HepG2 (cell line): ENCODE data around the gene ASB14. TPM values are rescaled to one million over a fixed set of nuclear protein-coding genes. Genes with fewer than 3 reads are reported as not detected.

ENCODE experiments used
- ATAC-seq: fragments of 200-7000 bp; cut with Tn5 transposase; 3 replicates; pipeline ENCODE4 v1.9.1; 2020; ENCODE audit warnings: mild to moderate bottlenecking, moderate library complexity
- BruUV-seq: library from RNA; stranded (reverse); fragments of 400-500 nt; replicated peaks from 2 replicates; lab custom pipeline; 2021; lab: Mats Ljungman, UMichigan
- CTCF ChIA-PET: fragments of 300-600 bp; formaldehyde crosslinking; extraction: SDS; loops from one replicate; lab custom pipeline; 2021; ENCODE audit warnings: low total read pairs, inconsistent platforms, low intra/inter-chr PET ratio; lab: Yijun Ruan, JAX
- POLR2A ChIA-PET: fragments of 350-600 bp; sonication (Branson Sonifier 250); formaldehyde crosslinking; loops from one replicate; lab custom pipeline; 2020; ENCODE audit warnings: antibody characterized with exemption, inconsistent platforms; lab: Yijun Ruan, JAX
- DNase-seq: peaks from one replicate; pipeline ENCODE4 v3.0.0-alpha.2; 2015; ENCODE audit warnings: low spot score
- FAIRE-seq: peaks from 3 replicates; lab custom pipeline; 2011; peaks lifted over from hg19 to GRCh38; lab: Jason Lieb, UNC
- H2AFZ ChIP-seq: one replicate; pipeline ENCODE4 v1.6.1; 2011; ENCODE audit warnings: low read length, inconsistent platforms
- H3K27ac ChIP-seq: fragments of 300-600 bp; 3 replicates; pipeline ENCODE4 v1.8.0; 2011; ENCODE audit warnings: mixed run types, mild to moderate bottlenecking, mixed read lengths, low read length, inconsistent platforms; ENCODE audit not compliant: insufficient read depth; ENCODE audit errors: extremely low read length
- H3K27me3 ChIP-seq, 2 experiments: fragments of 200-600 bp in 1 of 2; 2 replicates in 1 of 2; 3 replicates in 1 of 2; pipeline versions ENCODE4 v1.6.0 to v1.8.0; 2011; ENCODE audit warnings: low read length in 2 of 2, mild to moderate bottlenecking in 2 of 2, moderate library complexity in 2 of 2, inconsistent platforms in 1 of 2; ENCODE audit not compliant: insufficient read depth in 2 of 2, control insufficient read depth in 1 of 2
- H3K36me3 ChIP-seq, 2 experiments: fragments of 200-600 bp in 1 of 2; replicated peaks in 1 of 2; 2 replicates in 1 of 2; 3 replicates in 1 of 2; pipeline versions ENCODE4 v1.5.1 to v1.8.0; 2011; ENCODE audit warnings: low read length in 2 of 2, inconsistent platforms in 1 of 2; ENCODE audit not compliant: insufficient read depth in 2 of 2, control insufficient read depth in 1 of 2
- H3K4me1 ChIP-seq: 2 replicates; pipeline ENCODE4 v1.5.1; 2012; ENCODE audit warnings: low read length, inconsistent platforms; ENCODE audit not compliant: insufficient read depth
- H3K4me2 ChIP-seq: 2 replicates; pipeline ENCODE4 v1.6.0; 2011; ENCODE audit warnings: low read depth, low read length, inconsistent platforms
- H3K4me3 ChIP-seq, 3 experiments: fragments of 200-600 bp in 1 of 3; sonication (generic), shearing (Covaris generic) in 1 of 3; replicated peaks in 1 of 3; 2 replicates each; pipeline ENCODE4 v1.5.1; 2011 to 2016; ENCODE audit warnings: low read length in 3 of 3, inconsistent platforms in 2 of 3, low read depth in 2 of 3, mild to moderate bottlenecking in 2 of 3, control low read depth in 1 of 3, mixed read lengths in 1 of 3; ENCODE audit not compliant: insufficient read depth in 1 of 3
- H3K79me2 ChIP-seq: one replicate; pipeline ENCODE4 v1.6.1; 2011; ENCODE audit warnings: low read length, inconsistent platforms; ENCODE audit not compliant: insufficient read depth
- H3K9ac ChIP-seq: 2 replicates; pipeline ENCODE4 v1.6.0; 2011; ENCODE audit warnings: mild to moderate bottlenecking, low read depth, low read length, inconsistent platforms; ENCODE audit not compliant: insufficient read depth
- H3K9me3 ChIP-seq: 2 replicates; pipeline ENCODE4 v1.5.1; 2012; ENCODE audit warnings: mild to moderate bottlenecking, low read length
- H4K20me1 ChIP-seq: 2 replicates; pipeline ENCODE4 v1.6.0; 2011; ENCODE audit warnings: inconsistent platforms, mild to moderate bottlenecking, low read length, moderate library complexity; ENCODE audit not compliant: insufficient read depth
- CREBL2 ChIP-seq: sonication (generic); formaldehyde crosslinking; IDR thresholded peaks from 2 replicates; pipeline ENCODE4 v1.8.1; 2023; ENCODE audit warnings: missing genetic modification reagents, mild to moderate bottlenecking, borderline replicate concordance
- FOXC1 ChIP-seq: sonication (generic); formaldehyde crosslinking; IDR thresholded peaks from 2 replicates; pipeline ENCODE4 v1.8.0; 2022; ENCODE audit warnings: mild to moderate bottlenecking, missing genetic modification reagents, borderline replicate concordance
- GFI1 ChIP-seq: sonication (generic); formaldehyde crosslinking; IDR thresholded peaks from 2 replicates; pipeline ENCODE4 v1.5.0; 2020; ENCODE audit warnings: missing genetic modification reagents, mild to moderate bottlenecking, borderline replicate concordance
- NRL ChIP-seq: sonication (generic); formaldehyde crosslinking; IDR thresholded peaks from 2 replicates; pipeline ENCODE4 v1.5.0; 2020; ENCODE audit warnings: missing genetic modification reagents, mild to moderate bottlenecking, moderate library complexity, borderline replicate concordance
- PHF5A ChIP-seq: IDR thresholded peaks from one replicate; pipeline ENCODE4 v1.6.1; 2018; ENCODE audit warnings: low read depth, missing genetic modification reagents; ENCODE audit not compliant: unreplicated experiment
- SAP130 ChIP-seq: IDR thresholded peaks from 2 replicates; pipeline ENCODE4 v1.6.1; 2016; ENCODE audit warnings: low read depth
- SATB2 ChIP-seq: sonication (generic); formaldehyde crosslinking; IDR thresholded peaks from 2 replicates; pipeline ENCODE4 v1.5.0; 2020; ENCODE audit warnings: missing genetic modification reagents
- SOX13 ChIP-seq, 3 experiments: fragments of 450-650 bp in 1 of 3; sonication (generic) in 1 of 3; formaldehyde crosslinking in 1 of 3; IDR thresholded peaks in 2 of 3; conservative IDR thresholded peaks in 1 of 3; 2 replicates each; pipeline versions ENCODE4 v1.5.0 to v1.6.1; 2016 to 2020; ENCODE audit warnings: antibody characterized with exemption in 1 of 3, mild to moderate bottlenecking in 1 of 3, missing compliant biosample characterization in 1 of 3, missing genetic modification reagents in 1 of 3, moderate library complexity in 1 of 3
- ZBTB46 ChIP-seq: sonication (generic); formaldehyde crosslinking; IDR thresholded peaks from 2 replicates; pipeline ENCODE4 v1.4.0; 2020; ENCODE audit warnings: mild to moderate bottlenecking, missing genetic modification reagents, borderline replicate concordance
- ZNF468 ChIP-seq: sonication (generic); formaldehyde crosslinking; IDR thresholded peaks from 2 replicates; pipeline ENCODE4 v1.8.0; 2022; ENCODE audit warnings: mild to moderate bottlenecking, moderate library complexity, missing genetic modification reagents
- ZNF713 ChIP-seq: sonication (generic); formaldehyde crosslinking; IDR thresholded peaks from 2 replicates; pipeline ENCODE4 v1.4.0; 2020; ENCODE audit warnings: mild to moderate bottlenecking, missing genetic modification reagents
- ZNF850 ChIP-seq: sonication (generic); formaldehyde crosslinking; conservative IDR thresholded peaks from 2 replicates; pipeline ENCODE4 v1.9.0; 2021; ENCODE audit warnings: mild to moderate bottlenecking, missing genetic modification reagents
- WGBS: methylation state at CpG from one replicate; pipeline ENCODE4 v1.1.6; 2017; ENCODE audit warnings: low lambda C conversion rate; 5-methylcytosine and 5-hydroxymethylcytosine counted together
- in situ Hi-C: cut with HindIII; loops from 2 replicates; pipeline ENCODE4 v1.10.0; 2017; ENCODE audit warnings: low pct_unique_long_range_greater_than_20kb; ENCODE audit not compliant: extremely low pct_ligation_motif_present
- intact Hi-C: fragments of 100-400 bp; cut with micrococcal nuclease; formaldehyde crosslinking; loops from one replicate; pipeline ENCODE4 v1.10.0; 2022; ENCODE audit not compliant: unreplicated experiment
- polyA plus RNA-seq, 8 experiments: library from polyadenylated mRNA; depleted of rRNA in 3 of 8; stranded (reverse) in 7 of 8; unstranded in 1 of 8; fragments of >200 nt; fragmentation: Illumina TruSeq in 4 of 8; extraction: Trizol in 4 of 8; gene quantifications; 2 replicates each; pipeline versions ENCODE4 v1.2.1 to v1.2.3, GENCODE V29; 2011 to 2016; ENCODE audit warnings: low read depth in 4 of 8, missing spikeins in 1 of 8, mixed read lengths in 1 of 8; ENCODE audit not compliant: insufficient read depth in 1 of 8
- total RNA-seq, 5 experiments: library from RNA; depleted of rRNA; stranded (reverse); fragments of >200 nt; fragmentation: Illumina TruSeq; extraction: Trizol; gene quantifications; 2 replicates each; pipeline ENCODE4 v1.2.3, GENCODE V29; 2016; ENCODE audit warnings: low read depth in 1 of 5
- TF ChIP-seq, protein P1 (sequence below): sonication (generic); formaldehyde crosslinking; IDR thresholded peaks from 2 replicates; pipeline ENCODE4 v1.4.0; 2020; ENCODE audit warnings: mild to moderate bottlenecking, missing genetic modification reagents
- TF ChIP-seq, protein P2 (sequence below): sonication (generic); formaldehyde crosslinking; IDR thresholded peaks from 2 replicates; pipeline ENCODE4 v1.9.0; 2021; ENCODE audit warnings: missing genetic modification reagents, borderline replicate concordance

ASB14 gene
- total and polyA plus RNA-seq, 2 of the 13 experiments (the other 11 are each of a cell fraction or from before 2014, with no cell fraction given) = not detected

GRCh38 chr3:57335283-57335938 lies 42.9 kb upstream of the ASB14 start:
- no peaks in the 10 kb centered on the region for H4K20me1 ChIP-seq
- intact Hi-C loops (no loop called here), in situ Hi-C loops (no loop called here)
- H3K9ac ChIP-seq = no peak overlapping the region
- WGBS = 31% methylated on average over 5 of the region's 5 CpGs
- POLR2A ChIA-PET = no interaction called here
- H2AFZ ChIP-seq = no peak overlapping the region
- peaks cover 19% of the 10 kb centered on the region for H3K4me1 ChIP-seq
- DNase-seq = no peak
- H3K36me3 ChIP-seq = no peaks in the 10 kb centered on the region
- no peaks in the 10 kb centered on the region for H3K9me3 ChIP-seq
- ATAC-seq = no peak
- CTCF ChIA-PET = no interaction called here
- no peaks in the 10 kb centered on the region for H3K27me3 ChIP-seq
- H3K4me2 ChIP-seq = no peak overlapping the region
- no peak for FAIRE-seq
- H3K4me3 ChIP-seq = no peak overlapping the region
- no peaks in the 10 kb centered on the region for H3K79me2 ChIP-seq
- BruUV-seq = no TSS peak
- H3K27ac ChIP-seq = no peak overlapping the region
- TF ChIP-seq SAP130 = no peak
- TF ChIP-seq, protein P1, sequence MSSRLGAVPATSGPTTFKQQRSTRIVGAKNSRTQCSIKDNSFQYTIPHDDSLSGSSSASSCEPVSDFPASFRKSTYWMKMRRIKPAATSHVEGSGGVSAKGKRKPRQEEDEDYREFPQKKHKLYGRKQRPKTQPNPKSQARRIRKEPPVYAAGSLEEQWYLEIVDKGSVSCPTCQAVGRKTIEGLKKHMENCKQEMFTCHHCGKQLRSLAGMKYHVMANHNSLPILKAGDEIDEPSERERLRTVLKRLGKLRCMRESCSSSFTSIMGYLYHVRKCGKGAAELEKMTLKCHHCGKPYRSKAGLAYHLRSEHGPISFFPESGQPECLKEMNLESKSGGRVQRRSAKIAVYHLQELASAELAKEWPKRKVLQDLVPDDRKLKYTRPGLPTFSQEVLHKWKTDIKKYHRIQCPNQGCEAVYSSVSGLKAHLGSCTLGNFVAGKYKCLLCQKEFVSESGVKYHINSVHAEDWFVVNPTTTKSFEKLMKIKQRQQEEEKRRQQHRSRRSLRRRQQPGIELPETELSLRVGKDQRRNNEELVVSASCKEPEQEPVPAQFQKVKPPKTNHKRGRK (CRISPR knock-in tag) = no peak
- no peak for TF ChIP-seq ZNF713 (CRISPR knock-in tag)
- no peak for TF ChIP-seq SOX13 (IDR thresholded peaks at IDR 0.05)
- no peak for TF ChIP-seq SOX13 (CRISPR knock-in tag; conservative IDR thresholded peaks at IDR 0.05 in 1 of 2, IDR thresholded peaks at IDR 0.05 in 1 of 2)
- TF ChIP-seq, protein P2, sequence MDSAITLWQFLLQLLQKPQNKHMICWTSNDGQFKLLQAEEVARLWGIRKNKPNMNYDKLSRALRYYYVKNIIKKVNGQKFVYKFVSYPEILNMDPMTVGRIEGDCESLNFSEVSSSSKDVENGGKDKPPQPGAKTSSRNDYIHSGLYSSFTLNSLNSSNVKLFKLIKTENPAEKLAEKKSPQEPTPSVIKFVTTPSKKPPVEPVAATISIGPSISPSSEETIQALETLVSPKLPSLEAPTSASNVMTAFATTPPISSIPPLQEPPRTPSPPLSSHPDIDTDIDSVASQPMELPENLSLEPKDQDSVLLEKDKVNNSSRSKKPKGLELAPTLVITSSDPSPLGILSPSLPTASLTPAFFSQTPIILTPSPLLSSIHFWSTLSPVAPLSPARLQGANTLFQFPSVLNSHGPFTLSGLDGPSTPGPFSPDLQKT = no peak
- TF ChIP-seq SATB2 = no peak
- no peak for TF ChIP-seq NRL (CRISPR knock-in tag)
- TF ChIP-seq GFI1 (CRISPR knock-in tag) = no peak
- no peak for TF ChIP-seq ZNF850 (CRISPR knock-in tag)
- TF ChIP-seq FOXC1 (CRISPR knock-in tag) = no peak
- no peak for TF ChIP-seq PHF5A (CRISPR knock-in tag)
- TF ChIP-seq ZBTB46 (CRISPR knock-in tag) = no peak
- TF ChIP-seq CREBL2 (CRISPR knock-in tag) = no peak
- no peak for TF ChIP-seq ZNF468
